GM18498 (cell line): ENCODE measurements around the gene PDAP1.
A peak's percentile ranks its signal among the peaks of the same experiment; 100 is the strongest.
"Not testable (repeated sequence)": the region's sequence is repeated elsewhere in the genome, so short reads cannot be mapped to it uniquely, and the experiment has no call there.

Source experiments
- ATAC-seq: cut with Tn5 transposase; IDR thresholded peaks from one replicate; pipeline ENCODE4 v1.9.1; 2021; ENCODE audit warnings: mild to moderate bottlenecking, moderate library complexity; ENCODE audit not compliant: unreplicated experiment

PDAP1 gene

GRCh38 chr7:99397297-99397983, 11.0 kb downstream of the PDAP1 start:
- ATAC-seq = no peak

- ATAC-seq = no peak
Measured at GRCh38 chr7:99396418-99397296, 11.7 kb downstream of the PDAP1 start.

GRCh38 chr7:99395616-99396327, 12.6 kb downstream of the PDAP1 start:
- no peak for ATAC-seq

GRCh38 chr7:99394188-99394502, 14.3 kb downstream of the PDAP1 start:
- ATAC-seq = no peak

- ATAC-seq = no peak
Measured at GRCh38 chr7:99393355-99394187, 14.8 kb downstream of the PDAP1 start.

- no peak for ATAC-seq
Measured at GRCh38 chr7:99392659-99393354, 15.6 kb downstream of the PDAP1 start.

GRCh38 chr7:99392046-99392445, 16.4 kb downstream of the PDAP1 start:
- no peak for ATAC-seq

- ATAC-seq = no peak
Measured at GRCh38 chr7:99390941-99391602, 17.3 kb downstream of the PDAP1 start.

GRCh38 chr7:99389772-99390171, 18.6 kb downstream of the PDAP1 start:
- no peak for ATAC-seq

- ATAC-seq = no peak
Measured at GRCh38 chr7:99387912-99388311, 20.5 kb downstream of the PDAP1 start.

- ATAC-seq = not testable (repeated sequence)
Measured at GRCh38 chr7:99387239-99387635, 21.2 kb downstream of the PDAP1 start.

- no peak for ATAC-seq
Measured at GRCh38 chr7:99386584-99387238, 21.7 kb downstream of the PDAP1 start.

- ATAC-seq = no peak
Measured at GRCh38 chr7:99385564-99385963, 22.8 kb downstream of the PDAP1 start.

GRCh38 chr7:99384523-99384922, 23.9 kb downstream of the PDAP1 start:
- no peak for ATAC-seq

GRCh38 chr7:99383791-99384370, 24.5 kb downstream of the PDAP1 start:
- no peak for ATAC-seq

- ATAC-seq = no peak
Measured at GRCh38 chr7:99383203-99383602, 25.2 kb downstream of the PDAP1 start.

GRCh38 chr7:99381664-99382075, 26.7 kb downstream of the PDAP1 start:
- no peak for ATAC-seq

GRCh38 chr7:99380823-99381663, 27.4 kb downstream of the PDAP1 start:
- ATAC-seq = peak; percentile 78
